ENCODE data around the gene PRIM1. TPM values are rescaled to one million over a fixed set of nuclear protein-coding genes. Genes with fewer than 3 reads are reported as not detected.

PRIM1 gene
- total and polyA plus RNA-seq, 2 of the 8 experiments (the other 6 are each of a cell fraction or from before 2014, with no cell fraction given), result 52.4 to 61.9 TPM

GRCh38 chr12:56688129-56688845, 63.8 kb downstream of the PRIM1 start, which contains the start of gene PTGES3 (continued):
- TF ChIP-seq NRF1 (IDR thresholded peaks at IDR 0.05; ENCODE audit: low read depth, low read length) (peak; percentile 68), RNF2 (IDR thresholded peaks at IDR 0.05; ENCODE audit: borderline replicate concordance, low read depth, low read length, missing control alignments, poor library complexity, severe bottlenecking) (no peak), CREB1 (IDR thresholded peaks at IDR 0.05) (peak; percentile 95), JUN (IDR thresholded peaks at IDR 0.05; ENCODE audit: low read depth, low read length) (no peak), SRF (IDR thresholded peaks at IDR 0.05; ENCODE audit: low read depth, low read length) (peak; percentile 27; the same call in 1 of the 2 replicates), EP300 (IDR thresholded peaks at IDR 0.05; ENCODE audit: borderline replicate concordance in 1 of 2, low read depth in 2 of 2, low read length in 2 of 2) (peak in 1 of 2 experiments; percentile 5; a peak in 1 of 3 replicates), RFX5 (IDR thresholded peaks at IDR 0.05; ENCODE audit: borderline replicate concordance, low read depth, low read length) (0 out of 2 replicates have a peak, but pooled peaks have one; percentile 5), SUZ12 (IDR thresholded peaks at IDR 0.05; ENCODE audit: low read length) (no peak), ASH2L (IDR thresholded peaks at IDR 0.05; ENCODE audit: low read length) (peak; percentile 62), BCL11A (IDR thresholded peaks at IDR 0.05; ENCODE audit: low read depth in 2 of 2, low read length in 2 of 2) (no peak), POLR2AphosphoS5 (IDR thresholded peaks at IDR 0.05; ENCODE audit: low read depth, low read length) (peak; percentile 86), CHD2 (IDR thresholded peaks at IDR 0.05; ENCODE audit: low read length) (peak; percentile 94), RBBP5 (IDR thresholded peaks at IDR 0.05; ENCODE audit: borderline replicate concordance, low read depth, low read length) (peak; percentile 26; the same call in 1 of the 2 replicates), TAF1 (IDR thresholded peaks at IDR 0.05; ENCODE audit: low read depth, low read length) (peak; percentile 78), USF2 (IDR thresholded peaks at IDR 0.05; ENCODE audit: low read length) (no peak), ZNF274 (IDR thresholded peaks at IDR 0.05; ENCODE audit: borderline replicate concordance, extremely low read depth, low read length) (no peak), EZH2 (IDR thresholded peaks at IDR 0.05; ENCODE audit: low read depth, low read length, severe bottlenecking) (no peak), GABPA (IDR thresholded peaks at IDR 0.05; ENCODE audit: borderline replicate concordance, insufficient read depth, low read length) (no peak), CBX5 (IDR thresholded peaks at IDR 0.05; ENCODE audit: low read depth, low read length) (no peak), SIX5 (IDR thresholded peaks at IDR 0.05; ENCODE audit: low read depth, low read length) (no peak), TEAD4 (IDR thresholded peaks at IDR 0.05; ENCODE audit: low read depth, low read length) (peak; percentile 28; the same call in 1 of the 2 replicates)
